ENCODE data around the gene RGS11.
"Not testable (repeated sequence)": the region's sequence is repeated elsewhere in the genome, so short reads cannot be mapped to it uniquely, and the experiment has no call there.

The RGS11 gene

DNA sequence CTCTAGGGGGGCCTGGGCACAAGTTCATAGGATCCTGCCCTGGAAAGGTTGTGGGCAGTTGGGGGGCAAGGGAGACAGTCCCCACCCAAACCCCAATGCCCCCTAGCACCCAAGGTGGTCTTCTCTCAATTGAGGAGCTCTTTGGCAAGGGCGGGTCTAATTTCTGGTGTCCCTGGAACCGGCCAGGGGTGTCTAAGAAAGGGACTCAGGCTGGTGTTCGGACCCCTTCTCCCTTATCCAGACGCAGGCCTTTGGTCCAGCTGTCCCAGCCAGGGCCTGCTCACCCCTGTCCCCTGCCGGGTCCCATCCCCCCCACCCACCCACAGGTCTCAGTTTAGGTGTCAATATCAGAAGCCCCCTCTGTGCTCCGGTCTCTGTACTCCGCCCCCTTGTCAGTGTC lies 3.8 kb upstream of the RGS11 start:
- no peak for DNase-seq

DNA sequence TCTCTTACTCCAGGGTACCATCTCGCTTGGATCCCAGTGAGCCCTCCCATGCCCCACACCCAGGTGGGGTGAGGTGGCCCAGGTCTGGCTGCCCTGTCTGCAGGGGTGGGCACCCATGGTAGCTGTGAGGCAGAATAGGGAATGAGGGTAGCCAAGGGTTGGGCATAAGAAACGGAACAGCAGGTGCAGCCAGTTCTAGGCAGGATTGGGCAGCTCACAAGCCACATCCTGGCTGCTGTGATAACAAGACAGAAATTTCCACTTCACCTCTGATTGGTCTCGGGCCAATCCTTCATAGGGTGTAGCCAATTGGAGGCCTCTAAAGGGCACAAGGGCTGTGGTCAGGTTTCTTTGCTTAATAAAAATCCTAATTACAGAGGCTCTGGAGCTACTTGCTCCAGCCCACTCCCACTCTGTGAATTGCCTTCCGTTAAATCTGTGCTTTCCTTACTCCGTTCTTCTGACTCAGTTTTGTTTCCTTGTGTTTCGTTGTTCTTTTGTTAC lies 3.2 kb upstream of the RGS11 start:
- peak; percentile 41 for DNase-seq

DNA sequence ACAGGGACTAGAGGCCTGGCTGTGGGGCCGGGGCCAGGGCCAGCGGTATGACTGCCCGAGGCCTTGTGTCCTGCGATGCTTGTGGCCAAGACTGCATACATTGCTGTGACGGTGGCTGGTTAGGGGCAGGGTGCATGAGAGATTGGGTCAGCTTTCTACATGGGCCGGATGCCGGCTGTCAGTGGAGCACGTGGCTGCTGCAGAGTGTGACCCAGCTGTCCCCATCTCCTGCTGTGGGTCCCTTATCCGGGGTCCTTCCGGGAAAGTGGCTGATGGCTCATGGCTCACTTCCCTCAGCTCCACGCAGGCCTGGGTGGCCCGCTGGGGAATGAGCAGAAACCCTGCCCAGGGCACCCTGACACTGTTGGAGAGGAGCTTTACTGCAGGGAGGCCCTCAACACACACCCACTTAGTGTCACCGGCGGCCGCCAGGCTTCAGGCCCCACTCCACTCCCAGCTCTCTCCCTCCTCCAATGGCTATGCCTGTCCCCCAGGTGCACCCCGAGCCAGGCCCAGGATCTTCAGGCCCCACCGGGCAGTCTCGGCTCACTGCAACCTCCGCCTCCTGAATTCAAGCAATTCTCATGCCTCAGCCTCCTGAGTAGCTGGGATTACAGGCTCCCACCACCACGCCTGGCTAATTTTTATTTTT lies 808 bp upstream of the RGS11 start:
- DNase-seq: no peak

DNA sequence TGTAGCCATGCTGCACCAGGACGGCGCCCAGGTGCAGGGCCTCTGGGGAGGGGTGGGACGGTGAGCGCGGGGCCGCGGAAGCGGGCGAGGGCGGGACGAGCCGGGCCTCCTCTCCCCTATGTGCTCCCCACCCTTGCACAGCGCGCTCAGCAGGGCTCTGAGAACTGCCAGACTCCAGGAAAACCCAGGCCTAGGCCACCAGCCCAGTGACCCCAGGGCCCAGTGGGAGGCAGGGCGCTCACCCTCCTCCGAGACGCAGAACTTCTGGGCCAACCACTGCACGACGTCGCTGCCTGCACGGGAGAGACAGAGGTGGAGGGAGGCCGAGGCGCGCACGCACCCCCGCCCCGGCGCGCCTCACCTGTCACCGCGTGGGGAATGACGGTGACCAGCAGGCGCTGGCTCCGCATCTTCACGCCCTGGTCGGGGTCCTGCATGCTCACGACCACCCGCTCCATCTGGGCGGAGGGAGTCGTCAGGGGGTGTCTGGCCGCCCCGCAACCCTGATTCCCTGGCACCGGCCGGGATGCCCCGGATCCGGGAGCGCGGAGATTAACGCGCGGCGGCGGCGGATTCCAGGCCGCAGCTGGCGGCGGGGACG lies 603 bp downstream of the RGS11 start:
- DNase-seq: no peak

DNA sequence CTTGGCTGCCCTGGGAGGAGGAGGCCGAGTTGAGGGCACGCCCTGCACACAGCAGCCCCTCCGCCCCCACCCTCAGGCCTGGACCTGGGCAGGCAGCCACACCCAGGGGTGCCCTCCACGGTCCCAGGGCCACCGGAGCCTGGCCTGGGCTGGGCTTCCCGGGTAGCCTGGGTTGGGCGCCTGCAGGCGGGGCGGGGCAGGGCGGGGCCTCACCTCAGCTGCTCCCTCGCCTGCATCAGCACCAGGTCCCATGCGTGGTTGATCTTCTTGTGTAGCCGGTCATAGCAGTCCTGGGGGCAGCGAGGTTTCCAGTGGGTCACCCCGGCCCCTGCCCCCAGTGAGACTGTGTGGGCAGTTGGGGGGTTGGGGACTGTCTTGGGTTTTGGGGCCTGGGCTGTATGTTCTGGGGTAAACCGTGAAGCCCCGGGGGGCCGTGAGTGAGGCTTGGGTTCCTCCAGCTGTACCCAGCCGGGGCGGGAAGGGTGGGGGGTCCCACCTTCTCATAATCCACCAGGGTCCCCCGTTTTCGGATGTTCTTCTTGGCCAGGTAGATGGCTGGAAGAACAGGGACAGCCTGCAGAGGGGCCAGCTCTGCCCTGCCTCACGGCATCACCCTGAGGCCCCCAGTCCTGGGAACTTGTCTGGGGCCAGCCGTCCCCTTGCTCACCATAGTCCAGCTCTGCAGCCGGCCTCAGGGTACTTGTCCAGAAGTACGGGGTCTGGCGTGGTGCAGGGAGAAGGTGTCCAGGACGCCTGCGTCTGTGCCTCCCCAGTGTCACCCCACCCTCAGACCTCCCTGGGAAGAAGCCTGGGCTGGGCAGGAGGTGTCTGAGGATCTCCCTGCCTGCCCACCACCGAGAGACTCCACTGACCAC lies 2.0 kb downstream of the RGS11 start:
- DNase-seq: no peak

DNA sequence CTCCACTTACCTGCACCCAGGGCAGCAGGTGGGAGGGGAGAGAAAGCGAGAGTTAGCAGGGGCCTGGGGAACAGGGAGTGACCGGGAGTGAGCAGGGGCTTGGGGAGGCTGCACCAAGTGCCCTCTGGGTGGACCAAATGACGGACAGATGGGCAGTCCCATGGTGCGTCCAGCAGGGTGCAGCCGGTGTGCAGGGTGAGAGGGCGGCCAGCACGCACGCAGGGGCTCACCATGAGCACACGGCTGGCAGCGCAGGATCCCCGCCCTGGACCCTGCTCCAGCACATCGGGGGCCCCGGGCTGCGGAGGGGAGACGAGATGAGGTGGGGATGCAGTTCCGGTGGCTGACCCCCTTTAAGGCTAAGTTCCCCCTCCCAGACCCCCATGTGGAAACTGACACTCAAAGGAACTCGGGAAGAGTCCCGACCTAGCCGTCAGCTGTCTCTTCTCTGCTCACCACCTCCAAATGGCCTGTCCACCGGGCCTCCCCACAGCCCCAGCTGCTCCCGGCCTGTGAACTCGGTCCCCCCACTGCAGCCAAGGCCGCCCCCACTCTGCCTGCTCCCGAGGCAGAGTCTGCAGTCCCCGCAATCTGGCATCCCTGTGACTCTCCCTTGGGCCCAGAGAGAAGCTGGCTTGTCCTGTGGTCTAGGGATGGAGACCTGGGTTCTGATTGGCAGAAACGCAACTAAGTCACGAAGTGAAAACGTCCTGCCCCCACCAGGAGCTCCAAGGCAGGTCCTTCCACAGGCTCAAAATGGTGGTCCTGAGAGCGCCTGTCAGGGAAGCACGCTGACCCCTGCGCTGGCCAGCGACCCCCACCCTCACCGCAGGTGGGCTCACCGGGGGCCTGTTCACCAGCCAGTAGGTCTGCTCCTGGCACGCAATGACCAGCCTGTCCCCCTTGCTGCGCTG lies 2.9 kb downstream of the RGS11 start:
- no peak for DNase-seq

DNA sequence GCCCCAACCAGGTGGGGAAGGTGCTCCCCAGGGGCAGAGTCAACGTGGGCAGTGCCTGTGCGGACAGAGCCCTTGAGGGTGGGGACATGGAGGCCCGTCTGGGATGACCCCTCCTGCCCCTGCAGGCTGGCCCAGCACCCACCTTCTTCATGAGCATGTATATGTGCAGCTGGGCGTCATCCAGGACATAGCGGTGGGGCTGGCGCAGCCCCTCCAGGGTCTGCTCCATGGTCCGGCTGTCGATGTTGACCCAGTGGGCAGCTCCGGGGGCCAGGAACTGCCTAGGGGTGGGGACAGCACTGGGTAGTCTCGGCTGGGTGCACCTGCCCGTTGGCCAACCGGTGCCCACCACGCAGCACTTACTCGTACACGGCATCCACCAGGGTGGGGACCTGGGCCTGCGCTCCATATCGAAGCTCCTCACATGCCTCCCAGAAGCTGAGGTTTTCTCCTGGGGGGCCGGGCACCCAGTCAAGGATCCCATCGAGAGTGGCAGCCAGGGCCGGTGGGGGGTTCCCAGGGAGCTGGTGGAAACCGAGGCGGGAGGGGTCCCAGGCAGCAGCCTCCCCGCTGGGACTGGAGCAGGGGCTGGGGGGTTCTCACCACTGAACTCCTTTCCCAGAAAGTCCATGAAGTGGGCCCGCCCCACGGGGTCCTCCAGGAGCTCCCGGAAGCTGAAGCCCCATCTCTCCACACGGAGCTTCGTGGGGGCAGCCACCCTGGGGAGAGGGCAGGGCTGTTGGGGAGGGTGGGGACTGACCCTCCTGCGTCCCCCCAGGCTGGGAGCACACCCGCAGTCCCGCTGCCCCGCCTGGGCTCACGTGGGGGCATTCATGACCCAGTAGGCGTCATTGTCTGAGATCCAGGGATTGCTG lies 5.1 kb downstream of the RGS11 start:
- no peak for DNase-seq

DNA sequence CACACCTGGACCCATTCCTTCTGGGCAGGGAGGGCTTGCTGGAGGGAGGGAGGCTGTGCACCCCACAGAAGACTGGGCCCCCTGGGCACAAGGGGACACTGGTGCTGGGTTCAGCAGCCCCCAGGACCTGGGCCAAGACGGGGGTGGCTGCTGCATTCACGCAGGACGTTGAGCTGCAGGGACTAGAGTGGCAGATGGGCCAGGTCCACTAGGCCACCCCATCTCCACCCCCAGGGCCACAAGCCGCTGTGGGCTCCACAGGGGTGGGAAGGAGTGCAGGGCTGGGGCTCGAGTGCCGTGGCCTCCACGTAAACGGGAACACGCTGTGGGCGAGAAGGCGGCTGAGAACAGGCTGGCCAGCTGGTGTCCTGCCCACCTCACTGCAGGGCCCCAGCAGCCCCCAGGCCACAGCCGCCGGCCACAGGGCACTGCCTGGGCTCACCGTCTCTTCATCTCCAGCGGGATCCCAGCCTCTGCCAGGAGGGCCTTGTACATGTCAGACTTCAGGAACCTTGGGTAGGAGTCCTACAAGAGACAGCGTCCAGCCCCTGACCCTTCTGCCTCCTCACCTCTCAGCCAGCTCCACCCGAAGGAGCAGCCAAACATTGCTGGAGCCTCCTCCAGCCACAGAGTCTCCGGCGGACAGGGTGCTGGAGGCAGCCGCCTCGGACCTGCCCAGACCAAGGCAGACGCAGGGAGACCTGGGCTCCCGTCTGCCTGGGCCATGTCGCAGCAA lies 6.5 kb downstream of the RGS11 start:
- no peak for DNase-seq

DNA sequence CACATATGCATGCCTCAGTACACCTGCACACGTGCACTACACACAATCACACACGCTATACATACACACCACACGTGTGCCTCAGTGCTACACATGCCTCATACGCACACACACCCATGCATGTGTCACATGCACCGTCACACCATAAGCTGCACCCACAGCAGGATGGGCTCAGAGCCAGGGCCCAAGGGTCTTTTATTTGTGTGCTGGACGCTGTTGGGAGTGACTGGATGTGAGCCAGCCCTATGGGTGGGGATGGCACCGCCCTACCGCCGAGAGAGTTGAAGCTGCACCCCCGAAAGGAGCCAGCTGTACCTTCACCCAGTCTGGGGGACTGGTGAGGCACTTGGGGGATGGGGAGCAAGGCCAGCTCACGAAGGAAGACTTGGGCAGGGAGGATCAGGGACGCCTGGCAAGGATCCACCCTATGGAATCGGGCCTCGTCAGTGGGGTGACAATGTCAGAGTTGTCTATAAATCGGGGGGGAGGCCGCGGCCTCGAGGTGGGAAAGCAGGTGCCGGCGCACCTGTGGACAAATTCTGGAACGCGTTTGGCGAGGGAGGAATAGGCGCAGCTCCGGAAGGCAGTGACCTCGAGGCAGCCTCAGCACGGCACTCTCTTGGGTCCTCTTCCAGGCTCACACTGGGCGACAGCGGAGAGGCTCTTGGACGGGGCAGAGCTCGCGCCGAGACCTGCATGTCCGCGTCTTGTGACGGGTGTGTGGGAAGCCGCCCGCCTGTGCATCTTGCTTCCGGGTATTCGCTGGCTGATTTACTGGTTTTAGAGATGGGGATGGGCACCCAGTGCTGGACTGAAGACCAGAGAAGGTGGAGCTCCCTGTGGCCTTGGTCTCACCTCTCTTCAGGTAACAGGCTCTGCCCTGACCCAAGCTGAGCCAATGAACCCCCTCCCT lies 7.3 kb downstream of the RGS11 start:
- no peak for DNase-seq

DNA sequence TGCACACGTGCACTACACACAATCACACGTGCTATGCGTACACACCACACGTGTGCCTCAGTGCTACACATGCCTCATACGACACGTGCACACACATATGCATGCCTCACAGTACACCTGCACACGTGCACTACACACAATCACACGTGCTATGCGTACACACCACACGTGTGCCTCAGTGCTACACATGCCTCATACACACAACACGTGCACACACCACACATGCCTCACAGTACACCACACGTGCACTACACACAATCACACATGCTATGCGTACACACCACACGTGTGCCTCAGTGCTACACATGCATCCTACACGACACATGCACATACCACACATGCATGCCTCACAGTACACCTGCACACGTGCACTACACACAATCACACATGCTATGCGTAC lies 8.2 kb downstream of the RGS11 start:
- DNase-seq: not testable (repeated sequence)

DNA sequence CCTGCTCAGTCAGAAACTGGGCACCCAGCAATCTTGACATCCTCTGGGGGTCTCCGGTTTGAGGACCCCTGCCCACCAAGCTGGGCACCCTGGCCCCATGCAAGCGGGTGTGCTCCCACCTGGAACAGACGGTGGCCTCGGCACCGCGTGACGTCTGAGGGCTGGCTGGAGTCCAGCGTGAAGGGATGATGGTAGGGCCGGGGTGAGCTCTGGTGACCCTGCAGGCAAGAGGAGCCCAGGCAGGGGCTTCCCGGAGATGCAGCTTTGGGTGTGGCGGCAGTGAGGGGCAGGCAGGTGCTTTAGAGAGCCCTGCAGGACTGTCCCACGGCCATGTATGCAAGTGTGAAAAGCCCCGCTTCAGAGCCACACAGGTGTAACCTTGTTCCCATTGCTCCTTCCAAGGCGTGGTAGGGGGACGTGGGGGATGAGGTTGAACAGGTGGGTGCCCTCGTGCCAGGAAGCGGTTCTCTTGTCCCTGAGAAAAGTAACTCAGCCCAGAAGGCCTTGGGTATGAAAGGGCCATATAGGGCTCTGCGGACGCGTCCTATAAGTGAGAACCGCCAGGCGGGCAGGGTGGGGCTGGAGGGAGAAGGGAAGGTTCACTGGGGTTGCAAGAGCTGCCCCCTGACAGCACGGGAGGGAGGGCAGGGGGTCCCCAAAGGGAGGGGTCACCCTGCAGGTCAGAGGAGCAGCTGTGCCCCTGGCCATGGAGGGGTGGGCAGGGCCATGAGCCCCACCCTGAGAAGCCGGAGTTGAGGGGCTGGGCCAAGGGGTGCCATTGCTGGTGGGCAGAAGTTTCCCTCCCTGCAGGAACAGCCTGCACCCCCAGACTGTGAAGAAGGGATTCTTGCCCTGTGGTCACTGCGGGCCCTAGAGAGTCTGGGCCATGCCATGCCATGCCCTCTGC lies 9.2 kb downstream of the RGS11 start:
- DNase-seq: no peak

DNA sequence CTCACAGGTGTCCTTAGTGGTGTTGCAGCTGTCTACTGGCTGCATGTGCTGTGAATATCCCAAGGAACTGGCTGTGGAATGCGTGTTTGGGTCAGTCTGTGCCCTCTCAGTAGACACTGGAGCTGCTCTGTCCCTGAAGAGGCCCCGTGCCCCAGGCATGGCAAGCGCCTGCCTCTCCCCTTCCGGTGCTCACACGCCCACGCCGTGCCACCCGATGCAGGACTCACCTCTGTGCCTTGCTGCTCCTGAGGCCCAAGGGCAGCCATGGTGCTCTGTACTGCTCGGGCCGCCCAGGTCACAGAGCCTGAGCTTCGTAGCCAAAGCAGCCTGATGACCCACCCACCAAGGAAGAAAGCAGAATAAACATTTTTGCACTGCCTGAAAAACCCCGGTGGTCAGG lies 10.0 kb downstream of the RGS11 start:
- DNase-seq: no peak

DNA sequence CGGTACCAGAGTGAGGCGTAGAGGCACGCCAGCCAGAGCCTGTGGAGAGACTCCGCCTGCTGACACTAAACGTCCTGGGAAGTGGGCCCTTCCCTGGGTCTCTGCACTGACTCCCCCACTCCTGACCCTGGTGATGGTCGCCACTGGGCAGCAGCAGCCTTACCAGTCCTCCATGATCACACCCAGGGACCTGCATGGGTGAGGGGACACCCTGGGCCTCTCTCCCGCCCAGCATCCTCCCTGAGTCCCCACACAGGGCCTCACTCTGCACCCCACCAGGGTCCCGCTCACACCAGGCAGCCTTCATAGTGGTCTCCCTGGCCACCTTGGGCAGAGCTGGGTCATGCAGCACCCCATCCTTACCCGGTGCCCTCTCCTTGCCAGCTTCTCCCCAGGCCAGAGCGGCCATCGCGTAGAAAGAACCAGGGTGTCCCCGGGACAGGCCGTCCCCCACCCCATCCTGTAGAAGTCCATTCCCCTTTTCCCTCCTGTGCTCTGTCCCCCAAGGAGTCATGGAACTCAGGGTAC lies 10.7 kb downstream of the RGS11 start:
- DNase-seq: no peak

DNA sequence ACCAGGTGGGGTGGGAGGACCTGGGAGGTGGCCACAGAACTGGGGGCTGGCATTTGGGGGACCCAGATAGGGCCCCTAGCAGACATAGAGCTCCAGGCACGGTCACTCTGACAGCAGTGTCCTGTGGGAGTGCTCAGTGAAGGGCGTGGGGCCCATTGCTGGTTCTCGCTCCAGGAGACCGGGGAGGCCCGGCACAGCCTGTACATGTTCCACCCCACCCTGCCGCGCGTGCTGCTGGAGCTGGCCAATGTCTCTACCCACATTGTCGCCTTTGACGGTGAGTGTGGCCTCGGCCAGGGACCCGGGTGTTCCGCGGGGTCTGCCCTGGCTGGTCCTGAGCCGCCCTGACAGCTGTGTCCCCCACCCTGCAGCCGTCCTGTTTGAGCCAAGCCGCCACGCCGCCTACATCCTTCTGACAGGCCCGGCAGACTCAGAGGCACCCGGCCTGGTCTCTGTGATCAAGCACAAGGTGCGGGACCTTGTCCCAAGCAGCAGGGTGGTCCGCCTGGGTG lies 11.2 kb downstream of the RGS11 start:
- no peak for DNase-seq

DNA sequence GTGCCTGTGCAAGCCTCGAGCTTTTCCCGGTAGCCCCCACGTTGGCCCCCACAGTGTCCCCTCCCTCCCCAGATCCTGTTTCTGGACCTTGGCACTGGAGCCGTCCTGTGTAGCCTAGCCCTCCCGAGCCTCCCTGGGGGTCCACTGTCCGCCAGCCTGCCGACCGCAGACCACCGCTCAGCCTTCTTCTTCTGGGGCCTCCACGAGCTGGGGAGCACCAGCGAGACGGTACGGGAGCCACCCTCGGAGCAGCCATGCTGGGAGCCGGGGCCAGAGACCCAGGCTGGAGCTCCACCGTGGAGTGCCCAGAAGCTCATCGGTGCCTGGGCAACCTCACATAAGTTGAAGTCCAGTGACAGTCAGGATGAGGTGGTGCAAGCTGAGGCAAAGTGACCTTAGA lies 11.8 kb downstream of the RGS11 start:
- DNase-seq: no peak

DNA sequence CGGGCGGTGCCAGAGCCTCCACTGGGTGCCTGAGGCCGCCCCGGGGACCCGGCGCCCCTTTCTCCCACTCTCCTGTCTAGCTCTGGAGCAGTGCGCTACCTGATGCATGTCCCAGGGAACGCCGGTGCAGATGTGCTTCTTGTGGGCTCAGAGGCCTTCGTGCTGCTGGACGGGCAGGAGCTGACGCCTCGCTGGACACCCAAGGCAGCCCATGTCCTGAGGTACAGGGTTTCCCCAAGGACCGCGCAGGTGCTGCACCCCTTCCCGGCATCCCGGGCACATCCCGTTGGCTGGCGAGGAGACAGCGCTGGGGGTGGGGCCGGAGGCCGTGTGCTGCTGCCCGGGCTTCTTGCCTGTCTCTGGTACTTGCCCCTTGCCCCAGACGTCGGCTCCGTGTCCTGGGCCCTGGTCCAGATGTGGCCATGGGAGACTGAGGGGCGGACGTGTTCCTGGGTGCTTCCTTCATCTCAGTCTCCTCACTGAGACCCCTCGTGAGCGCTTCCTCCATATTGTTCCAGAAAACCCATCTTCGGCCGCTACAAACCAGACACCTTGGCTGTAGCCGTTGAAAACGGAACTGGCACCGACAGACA lies 12.5 kb downstream of the RGS11 start:
- DNase-seq: no peak

DNA sequence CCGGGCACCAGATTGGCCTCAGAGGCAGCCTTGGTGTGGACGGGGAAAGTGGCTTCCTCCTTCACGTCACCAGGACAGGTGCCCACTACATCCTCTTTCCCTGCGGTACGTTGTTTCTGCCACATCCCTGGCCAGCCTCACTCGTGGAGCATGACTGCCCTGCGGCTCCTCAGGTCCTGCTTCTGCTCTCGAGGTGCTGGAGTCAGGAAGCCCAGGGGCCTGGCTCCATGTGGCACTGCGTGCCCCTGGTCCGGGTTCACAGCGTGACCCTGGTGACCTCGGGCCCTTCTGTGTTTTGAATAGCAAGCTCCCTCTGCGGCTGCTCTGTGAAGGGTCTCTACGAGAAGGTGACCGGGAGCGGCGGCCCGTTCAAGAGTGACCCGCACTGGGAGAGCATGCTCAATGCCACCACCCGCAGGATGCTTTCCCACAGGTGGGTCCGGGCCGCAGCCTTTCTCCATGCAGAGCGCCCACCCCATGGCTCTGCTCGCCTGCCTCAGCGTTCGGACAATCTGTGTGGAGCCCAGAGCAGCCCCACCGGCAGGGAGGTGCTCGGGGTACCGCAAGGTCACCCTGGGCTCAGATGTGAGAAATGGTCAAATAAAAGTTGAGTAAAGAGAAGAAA lies 13.5 kb downstream of the RGS11 start:
- no peak for DNase-seq

Measured in NCI-H1105 (cell line).